Fibroblast of lung (primary cell): Measurements from ENCODE around the gene ABCA9. TPM values are rescaled to one million over a fixed set of nuclear protein-coding genes. Genes with fewer than 3 reads are reported as not detected.
"Not testable (repeated sequence)": the region's sequence is repeated elsewhere in the genome, so short reads cannot be mapped to it uniquely, and the experiment has no call there.

Experiments used
- DNase-seq, 2 donors: peaks; one replicate each; pipeline versions ENCODE4 v3.0.0 to v3.0.0-alpha.2; 2010; ENCODE audit warnings: low read depth in 2 of 2
- H2AFZ ChIP-seq: 2 replicates; pipeline ENCODE4 v1.5.1; 2012; ENCODE audit warnings: low read length, control low read depth, inconsistent platforms
- H3K27ac ChIP-seq: 2 replicates; pipeline ENCODE4 v1.5.1; 2011; ENCODE audit warnings: low read length, control low read depth; ENCODE audit not compliant: insufficient read depth
- H3K27me3 ChIP-seq: 2 replicates; pipeline ENCODE4 v1.5.1; 2011; ENCODE audit warnings: mild to moderate bottlenecking, low read length; ENCODE audit not compliant: control insufficient read depth, insufficient read depth
- H3K36me3 ChIP-seq: 2 replicates; pipeline ENCODE4 v1.5.1; 2011; ENCODE audit warnings: low read length; ENCODE audit not compliant: control insufficient read depth, insufficient read depth
- H3K4me1 ChIP-seq: 2 replicates; pipeline ENCODE4 v1.5.1; 2011; ENCODE audit warnings: low read length; ENCODE audit not compliant: control insufficient read depth, insufficient read depth; ENCODE audit errors: extremely low read depth
- H3K4me2 ChIP-seq: 2 replicates; pipeline ENCODE4 v1.5.1; 2011; ENCODE audit warnings: low read length, control low read depth; ENCODE audit not compliant: insufficient read depth; ENCODE audit errors: extremely low read depth
- H3K4me3 ChIP-seq, 4 experiments: fragments of 200-600 bp in 1 of 4; sonication (generic) in 1 of 4; replicated peaks in 1 of 4; 2 replicates each; pipeline ENCODE4 v1.5.1; 2011 to 2016; ENCODE audit warnings: low read length in 4 of 4, low read depth in 3 of 4, mild to moderate bottlenecking in 3 of 4, control low read depth in 2 of 4, inconsistent platforms in 1 of 4, mixed read lengths in 1 of 4; ENCODE audit not compliant: insufficient read depth in 1 of 4; ENCODE audit errors: control extremely low read depth in 1 of 4
- H3K79me2 ChIP-seq: 2 replicates; pipeline ENCODE4 v1.5.1; 2012; ENCODE audit warnings: mild to moderate bottlenecking, low read length, inconsistent platforms; ENCODE audit not compliant: control insufficient read depth, insufficient read depth
- H3K9ac ChIP-seq: 2 replicates; pipeline ENCODE4 v1.5.1; 2011; ENCODE audit warnings: mild to moderate bottlenecking, low read length, control low read depth; ENCODE audit not compliant: insufficient read depth
- H3K9me3 ChIP-seq: 2 replicates; pipeline ENCODE4 v1.5.1; 2012; ENCODE audit warnings: low read depth, low read length; ENCODE audit not compliant: control insufficient read depth, insufficient read depth
- H4K20me1 ChIP-seq: 2 replicates; pipeline ENCODE4 v1.5.1; 2011; ENCODE audit warnings: low read length; ENCODE audit not compliant: control insufficient read depth, insufficient read depth; ENCODE audit errors: extremely low read depth
- CTCF ChIP-seq, 2 donors: IDR thresholded peaks in 1 of 2; conservative IDR thresholded peaks in 1 of 2; 1 replicate in 1 of 2; 2 replicates in 1 of 2; pipeline ENCODE4 v1.5.1; 2011 to 2012; ENCODE audit warnings: low read length in 2 of 2, control low read depth in 1 of 2, inconsistent platforms in 1 of 2, low read depth in 1 of 2, mild to moderate bottlenecking in 1 of 2
- EZH2 ChIP-seq: IDR thresholded peaks from 2 replicates; pipeline ENCODE4 v1.5.1; 2012; ENCODE audit warnings: low read length, control low read depth, mild to moderate bottlenecking; ENCODE audit errors: missing control alignments
- polyA plus RNA-seq, 2 donors: library from polyadenylated mRNA; depleted of rRNA in 1 of 2; stranded (reverse) in 1 of 2; unstranded in 1 of 2; fragments of >200 nt; gene quantifications; 2 replicates each; pipeline ENCODE4 v1.2.1, GENCODE V29; 2011 to 2012; ENCODE audit warnings: missing spikeins in 1 of 2
- total RNA-seq: library from RNA; depleted of rRNA; stranded (reverse); fragments of >200 nt; gene quantifications from 2 replicates; pipeline ENCODE4 v1.2.1, GENCODE V29; 2014

Gene ABCA9
- total and polyA plus RNA-seq, 2 donors (not counting 1 experiment from before 2014, with no cell fraction given) = 1.6 to 3.1 TPM

DNA sequence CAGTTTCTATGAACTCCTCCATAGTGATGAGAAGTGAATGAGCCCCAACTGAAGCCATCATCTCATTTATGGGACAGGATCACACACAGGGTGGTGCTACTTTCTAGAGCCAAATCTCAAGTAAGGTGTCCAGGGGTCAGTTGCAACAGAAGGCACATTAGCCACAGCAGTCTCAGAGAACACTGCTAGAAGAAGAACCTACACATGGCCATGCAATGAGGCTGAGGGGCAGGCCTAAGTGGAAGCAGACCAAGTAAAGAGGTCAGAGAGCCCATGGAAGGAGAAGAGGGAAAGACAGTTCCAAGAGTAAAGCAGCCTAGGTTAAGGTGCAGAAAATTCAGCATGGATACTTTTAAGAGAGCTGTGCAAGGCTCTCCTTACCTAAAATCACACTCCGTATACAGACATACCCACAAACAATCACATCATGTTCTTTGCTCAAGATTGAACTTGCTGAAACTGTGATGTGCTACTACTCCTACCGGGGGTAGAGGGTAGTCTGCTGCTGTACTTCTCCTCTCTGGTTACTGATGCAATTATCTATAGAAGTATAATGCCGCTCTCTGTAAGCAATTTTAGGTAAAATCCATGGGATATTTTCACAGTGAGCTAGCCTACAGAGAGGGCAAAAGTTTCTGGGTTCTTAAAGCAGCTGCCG is 107.3 kb downstream of the ABCA9 start:
- H3K79me2 ChIP-seq = no peaks in the 10 kb centered on the region
- no peak for DNase-seq
- H3K4me3 ChIP-seq = peak overlapping the region in 2 of 4 experiments; percentile 29 to 52

GRCh38 chr17:68950725-68951124 is 110.0 kb downstream of the ABCA9 start:
- Histone ChIP-seq H2AFZ (no peak overlapping the region), H3K36me3 (no peaks in the 10 kb centered on the region), H3K27me3 (no peaks in the 10 kb centered on the region), H4K20me1 (no peaks in the 10 kb centered on the region), H3K9ac (no peak overlapping the region), H3K27ac (no peak overlapping the region), H3K9me3 (no peaks in the 10 kb centered on the region), H3K4me1 (no peaks in the 10 kb centered on the region), H3K4me2 (no peak overlapping the region), H3K4me3 (no peak overlapping the region), H3K79me2 (no peaks in the 10 kb centered on the region)
- no peak for DNase-seq
- no peak for TF ChIP-seq CTCF (conservative IDR thresholded peaks at IDR 0.05 in 1 of 2, IDR thresholded peaks at IDR 0.05 in 1 of 2; ENCODE audit: low read depth in 1 of 2, low read length in 2 of 2)
- TF ChIP-seq EZH2 = no peak

More for the DNA sequence above, 107.3 kb downstream of the ABCA9 start:
- no peaks in the 10 kb centered on the region for H3K4me1 ChIP-seq
- H3K36me3 ChIP-seq = no peaks in the 10 kb centered on the region
- no peak overlapping the region for H3K9ac ChIP-seq
- H3K4me2 ChIP-seq = no peak overlapping the region
- no peak overlapping the region for H3K27ac ChIP-seq
- no peak overlapping the region for H2AFZ ChIP-seq
- no peaks in the 10 kb centered on the region for H3K9me3 ChIP-seq
- no peaks in the 10 kb centered on the region for H4K20me1 ChIP-seq
- no peaks in the 10 kb centered on the region for H3K27me3 ChIP-seq
- TF ChIP-seq CTCF (conservative IDR thresholded peaks at IDR 0.05 in 1 of 2, IDR thresholded peaks at IDR 0.05 in 1 of 2; ENCODE audit: low read depth in 1 of 2, low read length in 2 of 2) = no peak
- TF ChIP-seq EZH2 = no peak

GRCh38 chr17:68947868-68948267 is 112.9 kb downstream of the ABCA9 start:
- H2AFZ ChIP-seq, DNase-seq, H3K4me2 ChIP-seq, H3K9ac ChIP-seq, H3K27ac ChIP-seq, H3K79me2 ChIP-seq, H3K36me3 ChIP-seq, H3K9me3 ChIP-seq, H3K4me3 ChIP-seq, H3K27me3 ChIP-seq, H3K4me1 ChIP-seq, H4K20me1 ChIP-seq: not testable (repeated sequence)
